WI38 (cell line): ENCODE results near the gene PTOV1.
A peak's percentile ranks its signal among the peaks of the same experiment; 100 is the strongest.

Source experiments
- H3K4me3 ChIP-seq: 2 replicates; pipeline ENCODE4 v1.5.1; 2011; ENCODE audit warnings: low read depth, mild to moderate bottlenecking, control low read depth, low read length
- CTCF ChIP-seq: IDR thresholded peaks from 2 replicates; pipeline ENCODE4 v1.5.1; 2012; ENCODE audit warnings: low read depth, mild to moderate bottlenecking, control low read depth, low read length

PTOV1 gene

GRCh38 chr19:49850487-49851342 is at the start of gene PTOV1:
Gene PTOV1 (plus strand): TSS chr19:49851159.
- no peak for TF ChIP-seq CTCF
- H3K4me3 ChIP-seq, result peak within 1 kb of the TSS; percentile 80

GRCh38 chr19:49801401-49801888 is 49.5 kb upstream of the PTOV1 start:
- H3K4me3 ChIP-seq, result no peak overlapping the region
- TF ChIP-seq CTCF, result no peak

- H3K4me3 ChIP-seq, result peak overlapping the region; percentile 32
- no peak for TF ChIP-seq CTCF
These were observed 48.8 kb upstream of the PTOV1 start for GRCh38 chr19:49801966-49802661.

- no peak for TF ChIP-seq CTCF
- no peak overlapping the region for H3K4me3 ChIP-seq
These were observed 48.0 kb upstream of the PTOV1 start for GRCh38 chr19:49802836-49803528.

GRCh38 chr19:49803529-49803856 is 47.5 kb upstream of the PTOV1 start:
- TF ChIP-seq CTCF, result no peak
- H3K4me3 ChIP-seq, result no peak overlapping the region

GRCh38 chr19:49805822-49806619 is 44.9 kb upstream of the PTOV1 start:
- no peak overlapping the region for H3K4me3 ChIP-seq
- TF ChIP-seq CTCF, result no peak
